ENCODE measurements around the gene RABGAP1L. TPM values are rescaled to one million over a fixed set of nuclear protein-coding genes. Genes with fewer than 3 reads are reported as not detected.

Gene RABGAP1L
- total RNA-seq, 1 donor from 2014 or later, result 48.5 TPM

- Mint-ChIP-seq H3K27me3 (ENCODE audit: low read depth) (no peaks in the 10 kb centered on the region), H3K4me3 (no peak overlapping the region), H3K27ac (peak overlapping the region; percentile 81), H3K4me1 (peaks cover 59% of the 10 kb centered on the region), H3K9me3 (no peaks in the 10 kb centered on the region), H3K36me3 (peaks cover 4% of the 10 kb centered on the region)
- TF ChIP-seq, protein P1, sequence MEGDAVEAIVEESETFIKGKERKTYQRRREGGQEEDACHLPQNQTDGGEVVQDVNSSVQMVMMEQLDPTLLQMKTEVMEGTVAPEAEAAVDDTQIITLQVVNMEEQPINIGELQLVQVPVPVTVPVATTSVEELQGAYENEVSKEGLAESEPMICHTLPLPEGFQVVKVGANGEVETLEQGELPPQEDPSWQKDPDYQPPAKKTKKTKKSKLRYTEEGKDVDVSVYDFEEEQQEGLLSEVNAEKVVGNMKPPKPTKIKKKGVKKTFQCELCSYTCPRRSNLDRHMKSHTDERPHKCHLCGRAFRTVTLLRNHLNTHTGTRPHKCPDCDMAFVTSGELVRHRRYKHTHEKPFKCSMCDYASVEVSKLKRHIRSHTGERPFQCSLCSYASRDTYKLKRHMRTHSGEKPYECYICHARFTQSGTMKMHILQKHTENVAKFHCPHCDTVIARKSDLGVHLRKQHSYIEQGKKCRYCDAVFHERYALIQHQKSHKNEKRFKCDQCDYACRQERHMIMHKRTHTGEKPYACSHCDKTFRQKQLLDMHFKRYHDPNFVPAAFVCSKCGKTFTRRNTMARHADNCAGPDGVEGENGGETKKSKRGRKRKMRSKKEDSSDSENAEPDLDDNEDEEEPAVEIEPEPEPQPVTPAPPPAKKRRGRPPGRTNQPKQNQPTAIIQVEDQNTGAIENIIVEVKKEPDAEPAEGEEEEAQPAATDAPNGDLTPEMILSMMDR (IDR thresholded peaks at IDR 0.05; ENCODE audit: unreplicated experiment), result no peak
- DNase-seq (ENCODE audit: low spot score in 2 of 2, unreplicated experiment in 2 of 2), result no peak
Observed at GRCh38 chr1:174968750-174969244, 809.5 kb downstream of the RABGAP1L start.

DNA sequence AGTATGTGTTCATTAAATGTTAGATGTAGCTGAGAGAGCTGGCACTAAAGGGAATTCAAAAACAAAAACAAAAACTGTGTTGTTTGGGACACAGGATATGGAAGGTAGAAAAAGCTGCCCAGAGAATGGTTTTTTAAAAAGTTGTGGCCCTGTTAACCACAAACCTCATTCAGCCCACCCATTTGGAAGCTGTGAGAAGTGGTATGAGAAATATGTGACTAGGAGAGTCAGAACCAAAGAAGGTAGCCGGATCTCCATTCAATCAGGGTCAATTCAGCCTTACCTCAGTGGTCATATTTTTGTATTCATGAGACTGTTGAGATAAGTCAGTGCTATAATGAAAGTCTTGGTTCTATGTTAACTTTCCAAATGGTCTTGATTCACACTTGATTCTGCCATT lies 810.7 kb downstream of the RABGAP1L start:
- H3K4me3 Mint-ChIP-seq, result no peak overlapping the region
- H3K27ac Mint-ChIP-seq, result no peak overlapping the region
- H3K4me1 Mint-ChIP-seq, result peaks cover 47% of the 10 kb centered on the region
- H3K36me3 Mint-ChIP-seq, result peaks cover 9% of the 10 kb centered on the region
- TF ChIP-seq, protein P1 (IDR thresholded peaks at IDR 0.05; ENCODE audit: unreplicated experiment), result no peak
- no peaks in the 10 kb centered on the region for H3K9me3 Mint-ChIP-seq
- H3K27me3 Mint-ChIP-seq (ENCODE audit: low read depth), result no peaks in the 10 kb centered on the region
- no peak for DNase-seq (ENCODE audit: low spot score in 2 of 2, unreplicated experiment in 2 of 2)

GRCh38 chr1:174971466-174971865 lies 812.1 kb downstream of the RABGAP1L start:
- Mint-ChIP-seq H3K36me3 (peaks cover 9% of the 10 kb centered on the region), H3K4me3 (no peak overlapping the region), H3K27ac (peak overlapping the region; percentile 88), H3K9me3 (no peaks in the 10 kb centered on the region), H3K4me1 (peaks cover 32% of the 10 kb centered on the region), H3K27me3 (ENCODE audit: low read depth) (no peaks in the 10 kb centered on the region)
- TF ChIP-seq, protein P1 (IDR thresholded peaks at IDR 0.05; ENCODE audit: unreplicated experiment), result no peak
- no peak for DNase-seq (ENCODE audit: low spot score in 2 of 2, unreplicated experiment in 2 of 2)

GRCh38 chr1:174971902-174972301 lies 812.6 kb downstream of the RABGAP1L start:
- DNase-seq (ENCODE audit: low spot score in 2 of 2, unreplicated experiment in 2 of 2), result no peak
- Mint-ChIP-seq H3K27ac (peak overlapping the region; percentile 88), H3K27me3 (ENCODE audit: low read depth) (no peaks in the 10 kb centered on the region), H3K36me3 (peaks cover 9% of the 10 kb centered on the region), H3K4me3 (no peak overlapping the region), H3K9me3 (no peaks in the 10 kb centered on the region), H3K4me1 (peaks cover 31% of the 10 kb centered on the region)
- TF ChIP-seq, protein P1 (IDR thresholded peaks at IDR 0.05; ENCODE audit: unreplicated experiment), result no peak

- Mint-ChIP-seq H3K4me3 (no peak overlapping the region), H3K27ac (no peak overlapping the region), H3K9me3 (no peaks in the 10 kb centered on the region), H3K4me1 (peaks cover 13% of the 10 kb centered on the region), H3K27me3 (ENCODE audit: low read depth) (no peaks in the 10 kb centered on the region), H3K36me3 (peaks cover 9% of the 10 kb centered on the region)
- TF ChIP-seq, protein P1 (IDR thresholded peaks at IDR 0.05; ENCODE audit: unreplicated experiment), result no peak
- no peak for DNase-seq (ENCODE audit: low spot score in 2 of 2, unreplicated experiment in 2 of 2)
Observed at GRCh38 chr1:174974711-174975119, 815.4 kb downstream of the RABGAP1L start.

GRCh38 chr1:174975764-174976163 lies 816.4 kb downstream of the RABGAP1L start:
- TF ChIP-seq, protein P1 (IDR thresholded peaks at IDR 0.05; ENCODE audit: unreplicated experiment), result no peak
- no peak overlapping the region for H3K27ac Mint-ChIP-seq
- peaks cover 8% of the 10 kb centered on the region for H3K36me3 Mint-ChIP-seq

More at GRCh38 chr1:174975764-174976163, 816.4 kb downstream of the RABGAP1L start:
- peaks cover 13% of the 10 kb centered on the region for H3K4me1 Mint-ChIP-seq
- no peak for DNase-seq (ENCODE audit: low spot score in 2 of 2, unreplicated experiment in 2 of 2)
- no peak overlapping the region for H3K4me3 Mint-ChIP-seq
- H3K9me3 Mint-ChIP-seq, result no peaks in the 10 kb centered on the region
- no peaks in the 10 kb centered on the region for H3K27me3 Mint-ChIP-seq (ENCODE audit: low read depth)
